Neural cell (in vitro differentiated cells): Measurements from ENCODE around the gene PIM3. TPM values are rescaled to one million over a fixed set of nuclear protein-coding genes. Genes with fewer than 3 reads are reported as not detected.

Experiments used
- H2AFZ ChIP-seq: fragments of 200-600, 300-800 bp; sonication (generic), shearing (Covaris generic); 2 replicates; pipeline ENCODE4 v1.6.0; 2014; ENCODE audit warnings: low read depth, mild to moderate bottlenecking, antibody characterized with exemption, low read length, moderate library complexity
- H3F3A ChIP-seq: fragments of 200-600 bp; shearing (Covaris generic); 2 replicates; pipeline ENCODE4 v1.6.1; 2016; ENCODE audit warnings: mild to moderate bottlenecking, moderate library complexity, mixed read lengths, antibody characterized with exemption, low read length; ENCODE audit not compliant: insufficient read depth, poor library complexity, severe bottlenecking
- H3K27ac ChIP-seq: fragments of 200-600, 300-800 bp; sonication (generic), shearing (Covaris generic); 2 replicates; pipeline ENCODE4 v1.5.1; 2014; ENCODE audit warnings: mild to moderate bottlenecking, low read length, moderate library complexity
- H3K27me3 ChIP-seq: fragments of 300-800, 200-600 bp; sonication (generic), shearing (Covaris generic); 2 replicates; pipeline ENCODE4 v1.6.0; 2014; ENCODE audit warnings: mild to moderate bottlenecking, low read depth, low read length, moderate library complexity; ENCODE audit not compliant: insufficient read depth
- H3K36me3 ChIP-seq: fragments of 300-800, 200-600 bp; sonication (generic), shearing (Covaris generic); 2 replicates; pipeline ENCODE4 v1.5.1; 2014; ENCODE audit warnings: mild to moderate bottlenecking, antibody characterized with exemption, low read length, moderate library complexity; ENCODE audit not compliant: insufficient read depth
- H3K4me2 ChIP-seq: fragments of 300-800, 200-600 bp; sonication (generic), shearing (Covaris generic); 2 replicates; pipeline ENCODE4 v1.6.0; 2014; ENCODE audit warnings: mild to moderate bottlenecking, low read length
- H3K4me3 ChIP-seq: fragments of 300-800, 200-600 bp; sonication (generic), shearing (Covaris generic); 2 replicates; pipeline ENCODE4 v1.5.1; 2014; ENCODE audit warnings: mild to moderate bottlenecking, low read length, moderate library complexity
- H3K79me2 ChIP-seq: fragments of 200-600 bp; shearing (Covaris generic); replicated peaks from 2 replicates; pipeline ENCODE4 v1.6.0; 2014; ENCODE audit warnings: mild to moderate bottlenecking, low read length, moderate library complexity; ENCODE audit not compliant: insufficient read depth
- H3K9ac ChIP-seq: fragments of 300-800, 200-600 bp; sonication (generic), shearing (Covaris generic); 2 replicates; pipeline ENCODE4 v1.6.1; 2016; ENCODE audit warnings: mild to moderate bottlenecking, low read length, mixed read lengths
- H3K9me2 ChIP-seq: fragments of 200-600 bp; shearing (Covaris generic); 2 replicates; pipeline ENCODE4 v1.6.1; 2016; ENCODE audit warnings: mild to moderate bottlenecking, low read length, mixed read lengths; ENCODE audit not compliant: insufficient read depth
- H3K9me3 ChIP-seq: fragments of 200-600, 300-800 bp; sonication (generic), shearing (Covaris generic); 2 replicates; pipeline ENCODE4 v1.6.1; 2016; ENCODE audit warnings: mild to moderate bottlenecking, mixed run types, low read length, moderate library complexity, mixed read lengths
- H4K20me1 ChIP-seq: fragments of 200-600 bp; shearing (Covaris generic); 2 replicates; pipeline ENCODE4 v1.6.1; 2016; ENCODE audit warnings: mild to moderate bottlenecking, mixed run types; ENCODE audit not compliant: insufficient read depth
- CTCF ChIP-seq: fragments of 450-650 bp; IDR thresholded peaks from 2 replicates; pipeline ENCODE4 v1.5.1; 2014; ENCODE audit warnings: antibody characterized with exemption, mild to moderate bottlenecking, moderate library complexity; ENCODE audit not compliant: poor library complexity, severe bottlenecking
- EP300 ChIP-seq: fragments of 450-650 bp; conservative IDR thresholded peaks from 2 replicates; pipeline ENCODE4 v1.6.1; 2014; ENCODE audit warnings: antibody characterized with exemption, mild to moderate bottlenecking, moderate library complexity; ENCODE audit not compliant: poor library complexity, severe bottlenecking
- EZH2 ChIP-seq: fragments of 200-600, 300-800 bp; shearing (Covaris generic), sonication (generic); IDR thresholded peaks from 2 replicates; pipeline ENCODE4 v1.6.1; 2014; ENCODE audit warnings: antibody characterized with exemption, low read length, borderline replicate concordance, mild to moderate bottlenecking; ENCODE audit not compliant: insufficient read depth, poor library complexity, severe bottlenecking
- MXI1 ChIP-seq: fragments of 450-650 bp; conservative IDR thresholded peaks from 2 replicates; pipeline ENCODE4 v1.6.1; 2014; ENCODE audit warnings: antibody characterized with exemption, mild to moderate bottlenecking; ENCODE audit not compliant: poor library complexity, severe bottlenecking
- POLR2AphosphoS5 ChIP-seq: IDR thresholded peaks from 2 replicates; pipeline ENCODE4 v1.6.1; 2012
- RAD21 ChIP-seq: fragments of 450-650 bp; conservative IDR thresholded peaks from 2 replicates; pipeline ENCODE4 v1.6.1; 2014; ENCODE audit warnings: antibody characterized with exemption, mild to moderate bottlenecking, moderate library complexity
- REST ChIP-seq: IDR thresholded peaks from 2 replicates; pipeline ENCODE4 v1.6.1; 2012; ENCODE audit warnings: borderline replicate concordance
- SMC3 ChIP-seq: fragments of 450-650 bp; conservative IDR thresholded peaks from 2 replicates; pipeline ENCODE4 v1.6.1; 2014; ENCODE audit warnings: antibody characterized with exemption, mild to moderate bottlenecking, moderate library complexity; ENCODE audit not compliant: poor library complexity
- TAF1 ChIP-seq: IDR thresholded peaks from 2 replicates; pipeline ENCODE4 v1.6.1; 2012; ENCODE audit warnings: low read depth
- polyA plus RNA-seq: library from polyadenylated mRNA; depleted of rRNA; stranded (reverse); fragments of >200 nt; gene quantifications from 2 replicates; pipeline ENCODE4 v1.2.3, GENCODE V29; 2014

Gene PIM3
- polyA plus RNA-seq, 1 donor from 2014 or later, result 28.7 TPM

- no peaks in the 10 kb centered on the region for H3K79me2 ChIP-seq
- H3F3A ChIP-seq, result no peaks in the 10 kb centered on the region
- H3K9me2 ChIP-seq, result no peaks in the 10 kb centered on the region
- H3K9ac ChIP-seq, result no peak overlapping the region
- no peak overlapping the region for H3K4me3 ChIP-seq
- no peaks in the 10 kb centered on the region for H3K9me3 ChIP-seq
- H2AFZ ChIP-seq, result no peak overlapping the region
- no peaks in the 10 kb centered on the region for H3K36me3 ChIP-seq
- H3K27ac ChIP-seq, result no peak overlapping the region
- H3K27me3 ChIP-seq, result no peaks in the 10 kb centered on the region
- no peak overlapping the region for H3K4me2 ChIP-seq
- no peaks in the 10 kb centered on the region for H4K20me1 ChIP-seq
- no peak for TF ChIP-seq EZH2
- TF ChIP-seq REST, result no peak
- TF ChIP-seq CTCF, result no peak
- TF ChIP-seq EP300, result no peak
- no peak for TF ChIP-seq POLR2AphosphoS5
- no peak for TF ChIP-seq TAF1
- TF ChIP-seq MXI1, result no peak
- no peak for TF ChIP-seq RAD21
- no peak for TF ChIP-seq SMC3
These were observed 33.7 kb upstream of the PIM3 start for GRCh38 chr22:49926916-49927315.

- no peak overlapping the region for H2AFZ ChIP-seq
- H4K20me1 ChIP-seq, result no peaks in the 10 kb centered on the region
- no peaks in the 10 kb centered on the region for H3K36me3 ChIP-seq
- no peaks in the 10 kb centered on the region for H3K79me2 ChIP-seq
- no peak overlapping the region for H3K27ac ChIP-seq
- no peak overlapping the region for H3K4me3 ChIP-seq
- H3K9ac ChIP-seq, result no peak overlapping the region
- TF ChIP-seq POLR2AphosphoS5 (no peak), EP300 (no peak), SMC3 (no peak), MXI1 (no peak), CTCF (no peak)
- H3F3A ChIP-seq, result no peaks in the 10 kb centered on the region
- H3K27me3 ChIP-seq, result no peaks in the 10 kb centered on the region
- H3K9me2 ChIP-seq, result no peaks in the 10 kb centered on the region
- H3K4me2 ChIP-seq, result no peak overlapping the region
- no peaks in the 10 kb centered on the region for H3K9me3 ChIP-seq
These were observed 32.9 kb upstream of the PIM3 start for GRCh38 chr22:49927483-49928184.
